ENCODE data around the gene HRH3. TPM values are rescaled to one million over a fixed set of nuclear protein-coding genes. Genes with fewer than 3 reads are reported as not detected.

The HRH3 gene
- total RNA-seq, 1 donor from 2014 or later, result 0.09 TPM

DNA sequence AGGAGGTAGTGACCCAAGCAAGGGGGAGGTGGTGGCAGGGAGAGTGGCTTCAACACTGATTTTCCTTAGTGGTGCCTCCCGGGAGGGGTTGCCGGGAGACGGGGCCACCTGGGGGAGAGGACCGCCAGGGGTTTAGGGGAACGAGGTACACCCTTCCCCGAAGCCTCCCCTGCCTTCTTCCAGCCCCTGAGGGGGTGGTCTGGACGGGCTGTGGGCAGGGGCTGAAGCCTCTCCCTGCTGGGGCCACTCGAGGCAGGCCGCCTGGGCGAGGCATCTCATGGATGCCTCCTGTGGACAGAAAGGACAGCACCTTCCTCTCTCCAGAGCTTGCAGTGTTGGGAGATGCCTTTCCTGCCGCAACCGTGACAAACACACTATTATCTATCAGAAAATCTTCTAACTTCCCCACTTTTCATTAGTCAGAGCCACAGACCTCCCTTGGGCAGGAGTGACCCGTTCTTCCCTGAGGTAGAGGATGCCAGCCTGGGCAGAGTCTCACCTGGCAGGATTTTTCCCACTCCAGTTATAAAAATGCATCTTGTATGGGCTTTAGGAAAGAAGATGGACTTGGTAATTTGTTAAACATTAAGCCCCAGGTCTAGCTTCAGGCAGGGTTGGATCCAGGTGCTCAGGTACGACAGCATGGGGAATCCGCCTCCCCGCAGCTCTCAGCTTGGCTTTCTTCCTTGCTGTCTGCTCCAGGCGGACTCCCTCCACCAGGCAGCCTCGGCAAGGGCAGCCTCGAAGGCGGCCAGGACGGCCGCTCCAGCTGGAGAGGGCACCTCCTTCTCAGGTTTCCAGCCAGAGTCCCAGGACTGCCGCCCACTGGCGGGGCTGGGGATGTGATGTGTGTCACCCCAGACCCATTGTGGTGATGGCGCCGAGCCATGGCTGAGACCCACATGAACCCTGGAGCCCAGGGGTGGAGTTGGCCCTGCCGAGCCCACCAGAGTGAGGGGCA lies 11.0 kb downstream of the HRH3 start:
- peaks cover 5% of the 10 kb centered on the region for H3K4me1 ChIP-seq
- H3K79me2 ChIP-seq (ENCODE audit: low read depth), result no peaks in the 10 kb centered on the region
- no peaks in the 10 kb centered on the region for H3F3A ChIP-seq (ENCODE audit: low read depth)
- Mint-ChIP-seq H3K36me3 (no peaks in the 10 kb centered on the region), H3K27me3 (ENCODE audit: insufficient read depth, low read depth) (peaks cover 7% of the 10 kb centered on the region), H3K4me3 (no peak overlapping the region), H3K9me3 (no peaks in the 10 kb centered on the region), H3K4me1 (peaks cover 12% of the 10 kb centered on the region), H3K27ac (peak overlapping the region; percentile 81)
- H3K4me3 ChIP-seq, result no peak overlapping the region
- no peak overlapping the region for H2AFZ ChIP-seq (replicated peaks)
- H3K36me3 ChIP-seq, result no peaks in the 10 kb centered on the region
- H3K27me3 ChIP-seq, result no peaks in the 10 kb centered on the region
- no peak overlapping the region for H3K4me2 ChIP-seq
- peak; percentile 73 for DNase-seq (ENCODE audit: low spot score)
- peaks cover 3% of the 10 kb centered on the region for H4K20me1 ChIP-seq (ENCODE audit: low read depth)
- TF ChIP-seq EZH2phosphoT487 (IDR thresholded peaks at IDR 0.05) (no peak), EZH2 (IDR thresholded peaks at IDR 0.05) (no peak)
- TF ChIP-seq, protein P1, sequence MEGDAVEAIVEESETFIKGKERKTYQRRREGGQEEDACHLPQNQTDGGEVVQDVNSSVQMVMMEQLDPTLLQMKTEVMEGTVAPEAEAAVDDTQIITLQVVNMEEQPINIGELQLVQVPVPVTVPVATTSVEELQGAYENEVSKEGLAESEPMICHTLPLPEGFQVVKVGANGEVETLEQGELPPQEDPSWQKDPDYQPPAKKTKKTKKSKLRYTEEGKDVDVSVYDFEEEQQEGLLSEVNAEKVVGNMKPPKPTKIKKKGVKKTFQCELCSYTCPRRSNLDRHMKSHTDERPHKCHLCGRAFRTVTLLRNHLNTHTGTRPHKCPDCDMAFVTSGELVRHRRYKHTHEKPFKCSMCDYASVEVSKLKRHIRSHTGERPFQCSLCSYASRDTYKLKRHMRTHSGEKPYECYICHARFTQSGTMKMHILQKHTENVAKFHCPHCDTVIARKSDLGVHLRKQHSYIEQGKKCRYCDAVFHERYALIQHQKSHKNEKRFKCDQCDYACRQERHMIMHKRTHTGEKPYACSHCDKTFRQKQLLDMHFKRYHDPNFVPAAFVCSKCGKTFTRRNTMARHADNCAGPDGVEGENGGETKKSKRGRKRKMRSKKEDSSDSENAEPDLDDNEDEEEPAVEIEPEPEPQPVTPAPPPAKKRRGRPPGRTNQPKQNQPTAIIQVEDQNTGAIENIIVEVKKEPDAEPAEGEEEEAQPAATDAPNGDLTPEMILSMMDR (IDR thresholded peaks at IDR 0.05), result peak; percentile 39
- no peak overlapping the region for H3K27ac ChIP-seq
- no peaks in the 10 kb centered on the region for H3K9me3 ChIP-seq (ENCODE audit: low read depth)
- H3K9ac ChIP-seq, result no peak overlapping the region

DNA sequence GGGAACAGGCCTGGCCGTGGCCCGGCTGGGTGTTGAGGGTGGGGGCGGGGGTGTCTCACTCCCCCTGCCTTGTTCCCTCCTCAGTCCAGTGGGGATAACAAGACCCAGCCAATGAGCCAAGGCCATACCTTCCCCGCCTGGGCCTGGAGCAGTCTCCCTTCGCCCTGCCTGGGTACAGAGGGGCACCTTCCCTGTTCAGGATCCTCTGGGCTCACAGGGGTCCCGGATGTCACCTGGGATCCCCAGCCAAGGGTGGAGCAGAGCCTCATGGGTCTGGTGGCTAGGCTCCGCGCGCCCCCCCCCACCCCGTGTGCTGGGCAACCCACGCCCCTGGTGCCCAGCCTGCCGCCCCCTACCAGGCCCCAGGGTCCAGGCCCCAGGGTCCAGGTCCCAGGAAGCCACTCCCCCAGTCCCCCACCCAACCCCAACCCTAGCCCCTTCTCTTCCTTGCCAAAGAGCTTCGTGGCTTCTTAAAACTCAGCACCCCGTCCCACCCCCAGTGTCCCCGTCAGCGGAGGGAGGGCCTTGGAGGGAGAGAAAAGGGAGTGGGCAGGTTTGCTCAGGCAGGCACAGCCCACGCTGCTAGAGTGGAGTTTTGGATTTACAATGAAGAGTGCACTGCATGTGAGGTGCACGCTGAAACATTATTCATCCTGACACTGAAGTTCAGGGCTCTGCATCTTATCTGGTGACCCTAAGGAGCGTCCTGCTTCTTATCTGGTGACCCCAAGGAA lies 11.8 kb downstream of the HRH3 start:
- Histone ChIP-seq H3K79me2 (ENCODE audit: low read depth) (no peaks in the 10 kb centered on the region), H3K4me3 (no peak overlapping the region), H3F3A (ENCODE audit: low read depth) (no peaks in the 10 kb centered on the region), H3K4me2 (no peak overlapping the region), H3K9me3 (ENCODE audit: low read depth) (no peaks in the 10 kb centered on the region), H2AFZ (replicated peaks) (no peak overlapping the region), H3K27ac (no peak overlapping the region), H3K36me3 (no peaks in the 10 kb centered on the region), H3K27me3 (no peaks in the 10 kb centered on the region), H3K4me1 (peaks cover 5% of the 10 kb centered on the region), H3K9ac (no peak overlapping the region), H4K20me1 (ENCODE audit: low read depth) (no peaks in the 10 kb centered on the region)
- DNase-seq (ENCODE audit: low spot score), result no peak
- peaks cover 1% of the 10 kb centered on the region for H3K36me3 Mint-ChIP-seq
- H3K9me3 Mint-ChIP-seq, result no peaks in the 10 kb centered on the region
- H3K4me1 Mint-ChIP-seq, result peaks cover 12% of the 10 kb centered on the region
- TF ChIP-seq EZH2 (IDR thresholded peaks at IDR 0.05), result no peak
- TF ChIP-seq, protein P1 (IDR thresholded peaks at IDR 0.05), result no peak
- no peak for TF ChIP-seq EZH2phosphoT487 (IDR thresholded peaks at IDR 0.05)
- peaks cover 4% of the 10 kb centered on the region for H3K27me3 Mint-ChIP-seq (ENCODE audit: insufficient read depth, low read depth)
- H3K27ac Mint-ChIP-seq, result no peak overlapping the region
- H3K4me3 Mint-ChIP-seq, result no peak overlapping the region

DNA sequence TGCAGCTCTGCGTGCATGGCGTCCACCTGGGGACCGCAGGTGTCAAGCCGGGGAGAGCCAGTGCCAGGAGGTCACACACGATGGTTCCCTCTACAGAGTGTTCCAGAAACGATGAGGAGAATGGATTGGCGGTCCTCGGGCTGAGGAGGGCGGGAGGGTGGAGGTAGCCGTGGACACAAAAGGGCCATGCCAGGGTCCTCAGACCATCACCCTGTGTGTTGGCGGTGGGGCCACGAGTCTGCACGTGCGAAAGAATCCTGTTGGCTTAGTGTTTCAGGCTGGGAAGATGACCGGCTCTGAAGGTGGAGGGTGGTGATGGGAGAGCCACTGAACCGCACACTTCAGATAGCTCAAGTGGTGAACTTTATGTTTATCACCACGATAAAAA lies 13.7 kb downstream of the HRH3 start:
- Mint-ChIP-seq H3K4me3 (peak overlapping the region; percentile 57), H3K36me3 (peaks cover 6% of the 10 kb centered on the region), H3K27me3 (ENCODE audit: insufficient read depth, low read depth) (peaks cover 4% of the 10 kb centered on the region), H3K4me1 (peaks cover 10% of the 10 kb centered on the region), H3K9me3 (no peaks in the 10 kb centered on the region), H3K27ac (no peak overlapping the region)
- Histone ChIP-seq H3K4me1 (no peaks in the 10 kb centered on the region), H3K27ac (no peak overlapping the region), H3K27me3 (no peaks in the 10 kb centered on the region), H3F3A (ENCODE audit: low read depth) (no peaks in the 10 kb centered on the region), H3K79me2 (ENCODE audit: low read depth) (no peaks in the 10 kb centered on the region), H3K9me3 (ENCODE audit: low read depth) (no peaks in the 10 kb centered on the region), H4K20me1 (ENCODE audit: low read depth) (no peaks in the 10 kb centered on the region), H3K9ac (no peak overlapping the region), H3K4me2 (no peak overlapping the region), H3K4me3 (no peak overlapping the region), H3K36me3 (no peaks in the 10 kb centered on the region), H2AFZ (replicated peaks) (no peak overlapping the region)
- no peak for DNase-seq (ENCODE audit: low spot score)
- TF ChIP-seq, protein P1 (IDR thresholded peaks at IDR 0.05), result no peak
- no peak for TF ChIP-seq EZH2 (IDR thresholded peaks at IDR 0.05)
- TF ChIP-seq EZH2phosphoT487 (IDR thresholded peaks at IDR 0.05), result no peak
